ENCODE measurements around the gene LRRC27.

LRRC27 gene

DNA sequence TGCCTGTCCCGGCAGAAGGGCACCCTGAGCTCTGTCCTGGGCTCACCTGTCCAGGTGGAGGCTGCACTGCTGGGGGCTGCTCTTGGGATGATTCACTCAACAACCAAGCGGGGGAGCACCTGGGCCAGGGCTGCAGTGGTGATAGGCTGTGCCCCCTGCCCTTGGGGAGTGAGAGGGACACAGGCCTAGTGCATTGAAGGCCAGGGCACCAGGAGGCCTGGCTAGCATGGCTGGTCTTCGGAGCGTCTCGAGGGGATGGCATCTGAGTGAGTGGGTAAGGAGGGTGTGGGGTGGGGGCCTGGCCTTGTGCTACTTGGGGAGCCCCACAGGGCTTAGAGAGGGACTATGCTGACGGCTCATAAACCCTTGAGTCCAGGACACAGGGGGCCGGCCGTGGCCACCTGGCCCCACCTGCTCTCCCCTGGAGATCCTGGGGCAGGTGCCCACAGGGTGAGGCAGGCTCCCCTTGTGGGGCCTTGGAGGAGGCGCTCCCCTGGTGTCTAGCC, 68.1 kb downstream of the LRRC27 start:
- H4K8ac ChIP-seq (ENCODE audit: low read length) = peak overlapping the region; percentile 63
- no peak overlapping the region for H3K4ac ChIP-seq (ENCODE audit: low read depth in 1 of 2, low read length in 2 of 2)
- peaks cover 0 to 63% of the 10 kb centered on the region in 2 experiments for H3K36me3 ChIP-seq (ENCODE audit: control insufficient read depth in 1 of 2, insufficient read depth in 2 of 2, low read depth in 1 of 2, low read length in 2 of 2)
- no peak overlapping the region for H3K4me2 ChIP-seq (ENCODE audit: low read length, poor library complexity, severe bottlenecking)
- H2BK15ac ChIP-seq (ENCODE audit: low read depth, poor library complexity, severe bottlenecking) = no peak overlapping the region
- peak overlapping the region in 1 of 2 experiments; percentile 14 for H3K23ac ChIP-seq (ENCODE audit: low read length in 2 of 2)
- no peaks in the 10 kb centered on the region for H3K9me3 ChIP-seq (ENCODE audit: control insufficient read depth, low read length)
- H3K27me3 ChIP-seq (ENCODE audit: control insufficient read depth in 1 of 2, insufficient read depth in 1 of 2, low read length in 2 of 2) = no peaks in the 10 kb centered on the region
- H3K4me1 ChIP-seq (ENCODE audit: control insufficient read depth, insufficient read depth, low read depth, low read length) = peaks cover 49% of the 10 kb centered on the region
- no peak for DNase-seq
- peak overlapping the region in 1 of 2 experiments; percentile 61 for H3K14ac ChIP-seq (ENCODE audit: low read length in 2 of 2)
- peaks cover 51% of the 10 kb centered on the region for H3K79me1 ChIP-seq (replicated peaks; ENCODE audit: low read length, poor library complexity, severe bottlenecking)
- peak overlapping the region in 1 of 2 experiments; percentile 24 for H2BK12ac ChIP-seq (ENCODE audit: low read length in 2 of 2)
- no peak overlapping the region for H2BK120ac ChIP-seq (ENCODE audit: low read depth, low read length)
- no peak overlapping the region for H2AK5ac ChIP-seq (ENCODE audit: low read length, severe bottlenecking)
- no peak overlapping the region for H2BK5ac ChIP-seq (ENCODE audit: low read depth, low read length, poor library complexity, severe bottlenecking)
- peak overlapping the region; percentile 34 for H4K91ac ChIP-seq (ENCODE audit: low read length)
- no peak overlapping the region for H3K9ac ChIP-seq (ENCODE audit: low read length)
- no peak overlapping the region for H2AFZ ChIP-seq (ENCODE audit: low read depth, low read length)
- H3K27ac ChIP-seq (ENCODE audit: low read length, poor library complexity, severe bottlenecking) = no peak overlapping the region
- 88% methylated on average over 9 of the region's 9 CpGs for WGBS
- no peak overlapping the region for H3K4me3 ChIP-seq (ENCODE audit: insufficient read depth in 1 of 2, low read depth in 1 of 2, low read length in 2 of 2)
- peak overlapping the region in 1 of 2 experiments; percentile 7 for H3K18ac ChIP-seq (ENCODE audit: low read depth in 1 of 2, low read length in 2 of 2)

DNA sequence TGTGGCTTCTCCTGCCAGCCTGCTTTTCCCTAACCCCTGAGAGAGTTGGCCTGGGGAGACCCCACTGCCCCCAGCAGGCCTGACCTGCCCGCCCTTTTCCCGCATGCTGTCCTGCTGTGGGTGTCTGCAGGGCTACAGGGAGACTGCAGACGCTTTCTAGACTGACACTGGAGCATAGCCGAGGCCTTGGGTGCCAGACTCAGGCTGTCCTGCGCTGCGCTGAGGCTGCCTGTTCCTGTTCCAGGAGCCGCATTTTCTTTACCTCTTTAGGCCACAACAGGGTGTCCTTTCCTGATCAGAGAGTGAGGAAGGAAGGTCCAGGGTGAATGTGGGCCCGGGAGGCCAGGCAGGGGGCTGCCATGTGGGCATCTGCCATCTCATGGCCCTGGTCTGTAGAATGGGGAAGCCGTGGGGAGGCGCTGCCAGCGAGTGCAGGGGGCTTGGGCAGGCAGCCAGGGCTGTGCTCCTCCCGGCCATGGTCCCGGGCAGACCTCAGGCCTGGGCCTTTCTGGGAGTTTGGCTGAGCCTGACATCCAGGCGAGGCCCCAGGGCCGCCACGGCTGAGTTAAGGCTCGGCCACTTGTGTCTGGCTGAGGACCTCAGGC, 68.7 kb downstream of the LRRC27 start:
- Histone ChIP-seq H2BK120ac (ENCODE audit: low read depth, low read length) (no peak overlapping the region), H3K36me3 (ENCODE audit: control insufficient read depth in 1 of 2, insufficient read depth in 2 of 2, low read depth in 1 of 2, low read length in 2 of 2) (peaks cover 3 to 68% of the 10 kb centered on the region in 2 experiments), H3K79me1 (replicated peaks; ENCODE audit: low read length, poor library complexity, severe bottlenecking) (peaks cover 55% of the 10 kb centered on the region), H3K4me3 (ENCODE audit: insufficient read depth in 1 of 2, low read depth in 1 of 2, low read length in 2 of 2) (no peak overlapping the region), H3K4me2 (ENCODE audit: low read length, poor library complexity, severe bottlenecking) (peak overlapping the region; percentile 23), H3K4ac (ENCODE audit: low read depth in 1 of 2, low read length in 2 of 2) (no peak overlapping the region), H2AFZ (ENCODE audit: low read depth, low read length) (no peak overlapping the region), H2BK12ac (ENCODE audit: low read length in 2 of 2) (peak overlapping the region in 1 of 2 experiments; percentile 24), H3K14ac (ENCODE audit: low read length in 2 of 2) (peak overlapping the region in 1 of 2 experiments; percentile 61), H2AK5ac (ENCODE audit: low read length, severe bottlenecking) (peak overlapping the region; percentile 53), H3K9me3 (ENCODE audit: control insufficient read depth, low read length) (no peaks in the 10 kb centered on the region), H4K8ac (ENCODE audit: low read length) (peak overlapping the region; percentile 51), H3K27me3 (ENCODE audit: control insufficient read depth in 1 of 2, insufficient read depth in 1 of 2, low read length in 2 of 2) (no peaks in the 10 kb centered on the region), H3K27ac (ENCODE audit: low read length, poor library complexity, severe bottlenecking) (no peak overlapping the region), H3K9ac (ENCODE audit: low read length) (no peak overlapping the region), H2BK15ac (ENCODE audit: low read depth, poor library complexity, severe bottlenecking) (peak overlapping the region; percentile 37), H2BK5ac (ENCODE audit: low read depth, low read length, poor library complexity, severe bottlenecking) (no peak overlapping the region), H3K23ac (ENCODE audit: low read length in 2 of 2) (no peak overlapping the region), H3K4me1 (ENCODE audit: control insufficient read depth, insufficient read depth, low read depth, low read length) (peaks cover 44% of the 10 kb centered on the region), H4K91ac (ENCODE audit: low read length) (peak overlapping the region; percentile 25), H3K18ac (ENCODE audit: low read depth in 1 of 2, low read length in 2 of 2) (peak overlapping the region; percentile 28 to 33)
- WGBS = 81% methylated on average over 17 of the region's 17 CpGs
- no peak for DNase-seq

DNA sequence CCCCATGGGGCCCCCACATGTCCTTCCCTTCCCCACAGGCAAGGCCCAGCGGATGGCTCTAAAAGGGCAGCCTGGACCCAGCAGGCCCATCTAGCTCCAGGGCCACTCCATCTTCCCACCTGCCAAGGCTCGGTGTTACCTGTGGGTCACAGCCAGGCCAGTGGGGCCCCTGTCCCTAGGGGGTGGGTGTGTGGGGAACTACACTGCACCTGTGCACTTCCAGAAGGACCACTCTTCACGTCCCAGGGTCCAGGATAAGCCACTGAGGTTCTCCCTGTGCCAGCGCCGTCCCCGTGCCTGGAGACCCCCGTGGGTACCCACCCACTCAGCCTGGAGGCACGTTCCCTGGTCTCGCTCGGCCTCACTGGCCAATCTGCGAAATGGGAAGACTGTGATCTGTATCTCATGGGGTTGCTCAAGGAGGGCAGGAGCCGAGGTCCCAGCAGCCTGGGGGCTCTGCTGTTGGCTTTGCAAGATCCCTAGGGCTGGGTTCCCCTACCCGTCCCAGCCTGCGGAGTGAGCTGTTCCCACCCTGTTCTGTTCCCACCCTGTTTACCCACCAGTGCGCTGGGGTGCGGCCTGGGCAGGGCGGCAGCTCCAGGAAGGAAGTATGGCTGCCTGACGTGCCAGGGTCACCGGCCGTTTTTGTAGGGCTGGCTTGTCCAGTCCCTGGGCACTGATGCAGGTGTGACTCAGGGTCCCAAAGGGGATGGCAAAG, 69.6 kb downstream of the LRRC27 start:
- Histone ChIP-seq H3K4me1 (ENCODE audit: control insufficient read depth, insufficient read depth, low read depth, low read length) (peaks cover 40% of the 10 kb centered on the region), H3K36me3 (ENCODE audit: control insufficient read depth in 1 of 2, insufficient read depth in 2 of 2, low read depth in 1 of 2, low read length in 2 of 2) (peaks cover 11 to 77% of the 10 kb centered on the region in 2 experiments), H2AFZ (ENCODE audit: low read depth, low read length) (no peak overlapping the region), H3K4me2 (ENCODE audit: low read length, poor library complexity, severe bottlenecking) (no peak overlapping the region), H2BK5ac (ENCODE audit: low read depth, low read length, poor library complexity, severe bottlenecking) (no peak overlapping the region), H3K18ac (ENCODE audit: low read depth in 1 of 2, low read length in 2 of 2) (no peak overlapping the region), H3K27me3 (ENCODE audit: control insufficient read depth in 1 of 2, insufficient read depth in 1 of 2, low read length in 2 of 2) (no peaks in the 10 kb centered on the region), H3K23ac (ENCODE audit: low read length in 2 of 2) (no peak overlapping the region), H2BK15ac (ENCODE audit: low read depth, poor library complexity, severe bottlenecking) (peak overlapping the region; percentile 74), H2BK12ac (ENCODE audit: low read length in 2 of 2) (peak overlapping the region; percentile 22 to 40), H3K9ac (ENCODE audit: low read length) (no peak overlapping the region), H3K9me3 (ENCODE audit: control insufficient read depth, low read length) (no peaks in the 10 kb centered on the region), H3K14ac (ENCODE audit: low read length in 2 of 2) (no peak overlapping the region), H4K91ac (ENCODE audit: low read length) (peak overlapping the region; percentile 53), H2BK120ac (ENCODE audit: low read depth, low read length) (no peak overlapping the region), H4K8ac (ENCODE audit: low read length) (no peak overlapping the region), H3K27ac (ENCODE audit: low read length, poor library complexity, severe bottlenecking) (no peak overlapping the region), H3K4ac (ENCODE audit: low read depth in 1 of 2, low read length in 2 of 2) (peak overlapping the region in 1 of 2 experiments; percentile 51), H3K4me3 (ENCODE audit: insufficient read depth in 1 of 2, low read depth in 1 of 2, low read length in 2 of 2) (peak overlapping the region in 1 of 2 experiments; percentile 14), H3K79me1 (replicated peaks; ENCODE audit: low read length, poor library complexity, severe bottlenecking) (peaks cover 58% of the 10 kb centered on the region), H2AK5ac (ENCODE audit: low read length, severe bottlenecking) (peak overlapping the region; percentile 45)
- no peak for DNase-seq
- WGBS = 94% methylated on average over 19 of the region's 20 CpGs

DNA sequence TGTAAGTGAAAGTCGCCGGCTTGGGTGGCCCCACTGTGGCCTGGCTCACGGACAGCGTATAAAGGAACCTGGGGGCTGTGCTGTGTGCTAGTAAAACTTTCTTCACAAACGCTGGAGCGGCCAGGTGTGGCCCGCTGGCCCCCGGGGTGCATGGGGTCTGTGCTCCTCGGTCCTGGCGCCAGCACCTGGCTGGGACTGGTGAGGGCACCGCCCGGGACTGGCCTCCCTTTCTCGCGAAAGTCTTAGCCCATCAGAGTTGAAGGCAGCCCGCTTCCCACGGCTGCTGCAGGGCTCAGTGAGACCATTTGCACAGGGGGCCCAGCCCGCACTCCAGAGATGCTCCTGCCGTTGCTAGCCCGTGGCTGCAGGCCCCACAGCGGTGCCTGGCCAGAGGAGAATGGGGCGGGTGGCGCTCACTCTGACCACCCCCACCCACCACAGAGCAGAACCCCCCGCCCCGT, 70.8 kb downstream of the LRRC27 start:
- peaks cover 46% of the 10 kb centered on the region for H3K4me1 ChIP-seq (ENCODE audit: control insufficient read depth, insufficient read depth, low read depth, low read length)
- no peak overlapping the region for H2AFZ ChIP-seq (ENCODE audit: low read depth, low read length)
- no peak overlapping the region for H4K91ac ChIP-seq (ENCODE audit: low read length)
- H2AK5ac ChIP-seq (ENCODE audit: low read length, severe bottlenecking) = no peak overlapping the region
- H3K14ac ChIP-seq (ENCODE audit: low read length in 2 of 2) = no peak overlapping the region
- H2BK5ac ChIP-seq (ENCODE audit: low read depth, low read length, poor library complexity, severe bottlenecking) = no peak overlapping the region
- no peak overlapping the region for H3K27ac ChIP-seq (ENCODE audit: low read length, poor library complexity, severe bottlenecking)
- peaks cover 12 to 87% of the 10 kb centered on the region in 2 experiments for H3K36me3 ChIP-seq (ENCODE audit: control insufficient read depth in 1 of 2, insufficient read depth in 2 of 2, low read depth in 1 of 2, low read length in 2 of 2)
- H3K9ac ChIP-seq (ENCODE audit: low read length) = no peak overlapping the region
- H3K4ac ChIP-seq (ENCODE audit: low read depth in 1 of 2, low read length in 2 of 2) = no peak overlapping the region
- H3K23ac ChIP-seq (ENCODE audit: low read length in 2 of 2) = no peak overlapping the region
- no peaks in the 10 kb centered on the region for H3K27me3 ChIP-seq (ENCODE audit: control insufficient read depth in 1 of 2, insufficient read depth in 1 of 2, low read length in 2 of 2)
- H4K8ac ChIP-seq (ENCODE audit: low read length) = no peak overlapping the region
- H2BK120ac ChIP-seq (ENCODE audit: low read depth, low read length) = no peak overlapping the region
- H3K79me1 ChIP-seq (replicated peaks; ENCODE audit: low read length, poor library complexity, severe bottlenecking) = peaks cover 64% of the 10 kb centered on the region
- H2BK12ac ChIP-seq (ENCODE audit: low read length in 2 of 2) = no peak overlapping the region
- H3K9me3 ChIP-seq (ENCODE audit: control insufficient read depth, low read length) = no peaks in the 10 kb centered on the region
- H3K18ac ChIP-seq (ENCODE audit: low read depth in 1 of 2, low read length in 2 of 2) = no peak overlapping the region
- WGBS = 95% methylated on average over 24 of the region's 24 CpGs
- no peak overlapping the region for H3K4me2 ChIP-seq (ENCODE audit: low read length, poor library complexity, severe bottlenecking)
- H3K4me3 ChIP-seq (ENCODE audit: insufficient read depth in 1 of 2, low read depth in 1 of 2, low read length in 2 of 2) = peak overlapping the region in 1 of 2 experiments; percentile 16
- no peak overlapping the region for H2BK15ac ChIP-seq (ENCODE audit: low read depth, poor library complexity, severe bottlenecking)
- no peak for DNase-seq

Data from mesenchymal stem cell (in vitro differentiated cells and primary cell).